VCaP (cell line): ENCODE data around the gene SYT9.
"Not testable (repeated sequence)": the region's sequence is repeated elsewhere in the genome, so short reads cannot be mapped to it uniquely, and the experiment has no call there.

Experiments
- H3K27ac ChIP-seq: fragments of 450-650 bp; 2 replicates; pipeline ENCODE4 v1.5.1; 2017
- CTCF ChIP-seq: fragments of 450-650 bp; conservative IDR thresholded peaks from 2 replicates; pipeline ENCODE4 v1.5.1; 2017; ENCODE audit warnings: mild to moderate bottlenecking, moderate library complexity

The SYT9 gene

GRCh38 chr11:7332962-7333361, 81.3 kb downstream of the SYT9 start:
- no peak for TF ChIP-seq CTCF
- H3K27ac ChIP-seq: no peak overlapping the region

- H3K27ac ChIP-seq: not testable (repeated sequence)
These were observed 83.7 kb downstream of the SYT9 start for GRCh38 chr11:7335442-7335841.

GRCh38 chr11:7341551-7341950, 89.8 kb downstream of the SYT9 start:
- H3K27ac ChIP-seq: no peak overlapping the region
- no peak for TF ChIP-seq CTCF

- peak overlapping the region; percentile 54 for H3K27ac ChIP-seq
- TF ChIP-seq CTCF: no peak
These were observed 96.1 kb downstream of the SYT9 start for GRCh38 chr11:7347611-7348431.

GRCh38 chr11:7348432-7349304, 97.0 kb downstream of the SYT9 start:
- no peak for TF ChIP-seq CTCF
- H3K27ac ChIP-seq: peak overlapping the region; percentile 54

- TF ChIP-seq CTCF: no peak
- no peak overlapping the region for H3K27ac ChIP-seq
These were observed 99.5 kb downstream of the SYT9 start for GRCh38 chr11:7351228-7351627.

- peak; percentile 85 for TF ChIP-seq CTCF
- no peak overlapping the region for H3K27ac ChIP-seq
These were observed 101.4 kb downstream of the SYT9 start for GRCh38 chr11:7353100-7353499.
